BJ (cell line): ENCODE data around the gene FARP1. TPM values are rescaled to one million over a fixed set of nuclear protein-coding genes. Genes with fewer than 3 reads are reported as not detected.

Experiments used
- CTCF ChIA-PET: fragments of 350-600 bp; formaldehyde crosslinking; extraction: SDS; loops from one replicate; lab custom pipeline; 2021; ENCODE audit warnings: antibody characterized with exemption, inconsistent platforms; lab: Yijun Ruan, JAX
- POLR2A ChIA-PET: fragments of 300-600 bp; sonication (Branson Sonifier 250); formaldehyde crosslinking; extraction: SDS; loops from one replicate; lab custom pipeline; 2021; ENCODE audit warnings: antibody characterized with exemption; lab: Charles Lee
- DNase-seq: peaks from one replicate; pipeline ENCODE4 v3.0.0-alpha.2; 2011; ENCODE audit warnings: low read depth
- H3K27me3 ChIP-seq: 2 replicates; pipeline ENCODE4 v1.6.0; 2011; ENCODE audit warnings: low read length; ENCODE audit not compliant: control insufficient read depth, insufficient read depth
- H3K36me3 ChIP-seq: 2 replicates; pipeline ENCODE4 v1.5.1; 2011; ENCODE audit warnings: low read length; ENCODE audit not compliant: control insufficient read depth, insufficient read depth
- H3K4me3 ChIP-seq: 2 replicates; pipeline ENCODE4 v1.5.1; 2011; ENCODE audit warnings: low read depth, mild to moderate bottlenecking, control low read depth, low read length
- polyA plus RNA-seq: library from polyadenylated mRNA; depleted of rRNA; stranded (reverse); fragments of >200 nt; gene quantifications from 2 replicates; pipeline ENCODE4 v1.2.3, GENCODE V29; 2011
- TF ChIP-seq, protein P1 (sequence below): IDR thresholded peaks from 2 replicates; pipeline ENCODE4 v1.5.1; 2011; ENCODE audit warnings: low read depth, mild to moderate bottlenecking, control low read depth, inconsistent platforms, low read length, moderate library complexity; ENCODE audit not compliant: insufficient read depth

Gene FARP1
- polyA plus RNA-seq, 1 experiment: 64.0 TPM

DNA sequence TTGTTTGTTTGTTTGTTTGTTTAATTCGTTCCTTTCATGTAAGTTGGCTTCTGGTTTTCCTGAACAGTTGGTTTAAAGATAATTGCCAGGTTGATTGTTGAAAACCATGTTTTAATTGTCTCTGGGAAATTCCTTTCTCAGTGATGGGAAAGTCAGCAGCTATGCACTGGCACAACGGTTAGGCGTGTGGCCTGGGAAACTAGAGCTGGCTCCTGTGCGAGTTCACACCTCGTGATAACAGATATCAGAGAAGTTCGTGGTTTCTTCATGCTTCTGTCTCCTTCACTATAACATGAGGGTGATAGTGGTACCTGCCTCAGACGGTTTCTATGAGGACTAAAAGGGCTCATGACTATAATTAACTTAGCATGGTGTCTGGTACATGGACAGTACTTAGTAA is 280.5 kb downstream of the FARP1 start:
- H3K36me3 ChIP-seq: peaks cover 18% of the 10 kb centered on the region
- TF ChIP-seq, protein P1, sequence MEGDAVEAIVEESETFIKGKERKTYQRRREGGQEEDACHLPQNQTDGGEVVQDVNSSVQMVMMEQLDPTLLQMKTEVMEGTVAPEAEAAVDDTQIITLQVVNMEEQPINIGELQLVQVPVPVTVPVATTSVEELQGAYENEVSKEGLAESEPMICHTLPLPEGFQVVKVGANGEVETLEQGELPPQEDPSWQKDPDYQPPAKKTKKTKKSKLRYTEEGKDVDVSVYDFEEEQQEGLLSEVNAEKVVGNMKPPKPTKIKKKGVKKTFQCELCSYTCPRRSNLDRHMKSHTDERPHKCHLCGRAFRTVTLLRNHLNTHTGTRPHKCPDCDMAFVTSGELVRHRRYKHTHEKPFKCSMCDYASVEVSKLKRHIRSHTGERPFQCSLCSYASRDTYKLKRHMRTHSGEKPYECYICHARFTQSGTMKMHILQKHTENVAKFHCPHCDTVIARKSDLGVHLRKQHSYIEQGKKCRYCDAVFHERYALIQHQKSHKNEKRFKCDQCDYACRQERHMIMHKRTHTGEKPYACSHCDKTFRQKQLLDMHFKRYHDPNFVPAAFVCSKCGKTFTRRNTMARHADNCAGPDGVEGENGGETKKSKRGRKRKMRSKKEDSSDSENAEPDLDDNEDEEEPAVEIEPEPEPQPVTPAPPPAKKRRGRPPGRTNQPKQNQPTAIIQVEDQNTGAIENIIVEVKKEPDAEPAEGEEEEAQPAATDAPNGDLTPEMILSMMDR: no peak
- ChIA-PET CTCF (interaction anchor here (1.5 kb wide), 1 partner anchor 230 kb away, joined by 4 read pairs; no protein-coding TSS in a partner anchor), POLR2A (no interaction called here)
- no peak overlapping the region for H3K4me3 ChIP-seq
- no peaks in the 10 kb centered on the region for H3K27me3 ChIP-seq
- no peak for DNase-seq

DNA sequence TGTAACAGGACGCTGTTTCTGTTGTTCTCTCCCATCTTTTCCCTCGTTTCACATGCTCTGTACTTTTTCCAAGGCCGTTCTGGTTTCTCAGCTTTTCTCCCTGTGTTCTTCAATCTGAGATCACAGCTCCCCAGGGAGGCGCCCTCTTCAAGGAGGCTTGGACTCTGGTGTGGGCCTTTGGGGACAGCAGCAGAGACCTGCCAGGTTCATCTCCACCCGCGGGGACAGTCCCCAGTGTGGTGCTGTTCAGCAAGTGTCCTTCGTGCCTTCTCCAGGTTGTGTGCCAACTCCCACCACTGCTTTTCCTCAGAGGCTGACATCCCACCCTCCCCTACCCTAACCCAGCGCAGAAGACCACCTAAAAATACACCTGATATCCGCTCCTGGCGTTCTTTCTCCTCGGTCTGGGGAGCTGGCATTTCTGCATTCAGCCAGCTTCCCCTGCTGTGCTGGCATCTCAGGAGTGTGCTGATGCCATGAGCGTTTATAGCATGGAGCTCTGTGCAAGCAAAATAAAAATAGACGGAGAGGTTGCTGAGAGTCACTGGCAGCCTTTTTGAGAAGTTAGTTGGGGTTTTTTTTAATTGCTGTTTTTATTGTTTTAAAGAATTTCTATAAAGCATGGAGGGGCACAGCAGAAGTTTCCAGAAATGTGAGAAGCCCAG is 284.6 kb downstream of the FARP1 start:
- ChIA-PET CTCF (interaction anchor here (1.0 kb wide), 1 partner anchor 21 kb away, joined by 3 read pairs; no protein-coding TSS in a partner anchor), POLR2A (no interaction called here)
- no peak for DNase-seq
- TF ChIP-seq, protein P1: no peak
- H3K27me3 ChIP-seq: no peaks in the 10 kb centered on the region
- H3K36me3 ChIP-seq: peaks cover 18% of the 10 kb centered on the region
- H3K4me3 ChIP-seq: no peak overlapping the region

DNA sequence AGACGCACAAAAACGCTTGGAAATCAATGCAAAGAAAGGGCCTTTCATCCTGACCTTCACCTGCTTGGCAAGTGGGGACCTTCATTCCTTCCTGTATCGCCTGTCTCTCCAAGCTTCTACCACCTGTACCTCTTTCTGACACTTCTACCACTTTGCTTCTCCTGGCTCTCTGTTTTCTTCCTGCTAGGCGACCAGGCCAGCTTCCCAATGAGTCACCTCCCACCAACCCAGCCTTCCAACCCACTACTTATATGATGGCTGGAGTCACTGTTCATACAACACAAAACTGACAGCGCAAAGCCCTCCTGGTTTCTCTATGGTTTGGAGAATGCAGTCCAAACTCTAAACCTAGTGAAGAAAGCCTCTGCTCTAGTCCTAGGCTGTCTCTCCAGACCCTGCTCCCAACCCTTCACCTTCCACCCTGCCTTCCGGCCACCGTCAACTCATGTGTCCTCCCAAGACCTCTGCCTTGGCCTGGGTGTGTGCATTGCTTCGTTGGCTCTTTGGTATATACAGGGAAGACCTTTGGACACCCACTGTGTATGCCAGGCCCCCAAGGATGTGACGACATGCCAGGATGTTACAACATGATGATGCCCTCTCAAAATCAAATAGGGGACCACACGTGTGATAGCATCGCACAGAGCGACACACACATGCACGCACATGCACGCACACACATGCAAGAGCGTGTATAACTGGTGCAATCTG is 285.5 kb downstream of the FARP1 start:
- DNase-seq: no peak
- ChIA-PET POLR2A (no interaction called here), CTCF (no interaction called here)
- TF ChIP-seq, protein P1: no peak
- peaks cover 16% of the 10 kb centered on the region for H3K36me3 ChIP-seq
- no peak overlapping the region for H3K4me3 ChIP-seq
- no peaks in the 10 kb centered on the region for H3K27me3 ChIP-seq

DNA sequence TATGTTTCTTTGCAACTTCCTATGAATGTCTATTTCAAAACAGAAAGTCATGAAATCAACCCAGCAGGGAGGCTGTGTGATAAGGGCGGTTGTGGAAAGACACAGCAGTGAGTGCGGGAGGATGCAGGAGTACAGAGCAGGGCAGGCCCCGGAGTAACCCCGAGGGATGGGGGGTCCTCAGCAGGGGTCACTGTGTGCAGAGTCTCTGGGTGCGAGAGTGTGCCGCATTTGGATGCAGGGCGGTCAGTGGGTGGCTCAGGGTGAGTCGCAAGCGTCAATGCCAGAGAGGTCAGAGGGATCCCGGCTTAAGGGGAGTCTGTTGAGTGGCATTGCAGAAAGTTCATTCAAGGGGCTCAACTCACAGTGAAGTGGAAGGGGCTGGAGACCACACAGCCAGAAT is 286.2 kb downstream of the FARP1 start:
- Histone ChIP-seq H3K36me3 (peaks cover 16% of the 10 kb centered on the region), H3K4me3 (no peak overlapping the region), H3K27me3 (no peaks in the 10 kb centered on the region)
- POLR2A ChIA-PET: no interaction called here
- CTCF ChIA-PET: no interaction called here
- DNase-seq: no peak
- TF ChIP-seq, protein P1: no peak

DNA sequence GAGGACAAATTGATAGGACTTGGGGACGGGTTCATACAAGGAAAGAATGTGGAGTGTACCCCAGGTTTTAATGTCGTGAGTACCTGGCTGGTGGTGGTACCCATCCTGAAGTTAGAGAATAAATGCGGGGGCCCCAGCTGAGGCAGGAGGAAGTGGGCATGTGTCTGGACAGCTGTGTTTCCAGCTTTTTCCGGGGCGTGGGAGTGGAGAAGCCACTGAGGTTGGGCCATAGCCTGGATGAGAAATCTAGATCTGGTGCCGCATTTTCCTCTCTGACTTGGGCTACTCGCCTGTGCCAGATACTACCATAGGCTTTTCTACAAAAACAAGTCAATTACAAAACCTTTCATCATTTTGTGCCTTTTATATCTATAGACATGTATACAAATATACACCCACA is 286.6 kb downstream of the FARP1 start:
- TF ChIP-seq, protein P1: no peak
- ChIA-PET POLR2A (no interaction called here), CTCF (interaction anchor here (0.6 kb wide), 1 partner anchor 13 kb away, joined by 3 read pairs; no protein-coding TSS in a partner anchor)
- no peak for DNase-seq
- Histone ChIP-seq H3K4me3 (no peak overlapping the region), H3K27me3 (no peaks in the 10 kb centered on the region), H3K36me3 (peaks cover 13% of the 10 kb centered on the region)
